ENCODE results near the gene PRDM1.

Gene PRDM1

GRCh38 chr6:106117579-106117978 is 31.4 kb downstream of the PRDM1 start:
- no peak for TF ChIP-seq CTCF (conservative IDR thresholded peaks at IDR 0.05; ENCODE audit: control insufficient read depth, insufficient read depth, low read depth, low read length)
- no peak overlapping the region for H3K4me3 ChIP-seq (ENCODE audit: control insufficient read depth, low read depth, low read length)
- no peak for DNase-seq (ENCODE audit: low read depth)

GRCh38 chr6:106118835-106119431 is 32.8 kb downstream of the PRDM1 start:
- no peak overlapping the region for H3K4me3 ChIP-seq (ENCODE audit: control insufficient read depth, low read depth, low read length)
- TF ChIP-seq CTCF (conservative IDR thresholded peaks at IDR 0.05; ENCODE audit: control insufficient read depth, insufficient read depth, low read depth, low read length), result no peak
- no peak for DNase-seq (ENCODE audit: low read depth)

- TF ChIP-seq CTCF (conservative IDR thresholded peaks at IDR 0.05; ENCODE audit: control insufficient read depth, insufficient read depth, low read depth, low read length), result no peak
- H3K4me3 ChIP-seq (ENCODE audit: control insufficient read depth, low read depth, low read length), result no peak overlapping the region
- no peak for DNase-seq (ENCODE audit: low read depth)
Measured at GRCh38 chr6:106119546-106119945, 33.4 kb downstream of the PRDM1 start.

- DNase-seq (ENCODE audit: low read depth), result no peak
- no peak overlapping the region for H3K4me3 ChIP-seq (ENCODE audit: control insufficient read depth, low read depth, low read length)
- no peak for TF ChIP-seq CTCF (conservative IDR thresholded peaks at IDR 0.05; ENCODE audit: control insufficient read depth, insufficient read depth, low read depth, low read length)
Measured at GRCh38 chr6:106120006-106120405, 33.9 kb downstream of the PRDM1 start.

- DNase-seq (ENCODE audit: low read depth), result no peak
- TF ChIP-seq CTCF (conservative IDR thresholded peaks at IDR 0.05; ENCODE audit: control insufficient read depth, insufficient read depth, low read depth, low read length), result no peak
- H3K4me3 ChIP-seq (ENCODE audit: control insufficient read depth, low read depth, low read length), result no peak overlapping the region
Measured at GRCh38 chr6:106120406-106120805, 34.3 kb downstream of the PRDM1 start.

- no peak for DNase-seq (ENCODE audit: low read depth)
- H3K4me3 ChIP-seq (ENCODE audit: control insufficient read depth, low read depth, low read length), result no peak overlapping the region
- TF ChIP-seq CTCF (conservative IDR thresholded peaks at IDR 0.05; ENCODE audit: control insufficient read depth, insufficient read depth, low read depth, low read length), result no peak
Measured at GRCh38 chr6:106122306-106122918, 36.3 kb downstream of the PRDM1 start.

All from fibroblast of mammary gland (primary cell).